ENCODE results near the gene ZNF488.
"Not testable (repeated sequence)": the region's sequence is repeated elsewhere in the genome, so short reads cannot be mapped to it uniquely, and the experiment has no call there.

ZNF488 gene

GRCh38 chr10:47384148-47384921 lies at the start of gene ZNF488:
Gene ZNF488, minus strand, starts transcription at chr10:47384293. Its CDS starts 15,464 bp downstream, at chr10:47368829.
- DNase-seq (ENCODE audit: low read depth) = peak; percentile 46

- no peak for DNase-seq (ENCODE audit: low read depth)
Observed at GRCh38 chr10:47425813-47426419, 41.8 kb upstream of the ZNF488 start.

- no peak for DNase-seq (ENCODE audit: low read depth)
Observed at GRCh38 chr10:47424231-47424630, 40.1 kb upstream of the ZNF488 start.

- no peak for DNase-seq (ENCODE audit: low read depth)
Observed at GRCh38 chr10:47423476-47423875, 39.4 kb upstream of the ZNF488 start.

- no peak for DNase-seq (ENCODE audit: low read depth)
Observed at GRCh38 chr10:47421057-47421952, 37.2 kb upstream of the ZNF488 start.

- no peak for DNase-seq (ENCODE audit: low read depth)
Observed at GRCh38 chr10:47420305-47421056, 36.4 kb upstream of the ZNF488 start.

- no peak for DNase-seq (ENCODE audit: low read depth)
Observed at GRCh38 chr10:47419421-47419820, 35.3 kb upstream of the ZNF488 start.

GRCh38 chr10:47418966-47419365 lies 34.9 kb upstream of the ZNF488 start:
- no peak for DNase-seq (ENCODE audit: low read depth)

GRCh38 chr10:47418321-47418720 lies 34.2 kb upstream of the ZNF488 start:
- no peak for DNase-seq (ENCODE audit: low read depth)

GRCh38 chr10:47416305-47417218 lies 32.5 kb upstream of the ZNF488 start:
- DNase-seq (ENCODE audit: low read depth) = not testable (repeated sequence)

- DNase-seq (ENCODE audit: low read depth) = no peak
Observed at GRCh38 chr10:47415520-47416304, 31.6 kb upstream of the ZNF488 start.

- DNase-seq (ENCODE audit: low read depth) = no peak
Observed at GRCh38 chr10:47414752-47415519, 30.8 kb upstream of the ZNF488 start.

- DNase-seq (ENCODE audit: low read depth) = no peak
Observed at GRCh38 chr10:47414227-47414592, 30.1 kb upstream of the ZNF488 start.

GRCh38 chr10:47413531-47414226 lies 29.6 kb upstream of the ZNF488 start:
- DNase-seq (ENCODE audit: low read depth) = no peak

GRCh38 chr10:47412869-47413268 lies 28.8 kb upstream of the ZNF488 start:
- DNase-seq (ENCODE audit: low read depth) = no peak

- no peak for DNase-seq (ENCODE audit: low read depth)
Observed at GRCh38 chr10:47412177-47412730, 28.2 kb upstream of the ZNF488 start.

GRCh38 chr10:47410862-47411261 lies 26.8 kb upstream of the ZNF488 start:
- no peak for DNase-seq (ENCODE audit: low read depth)

GRCh38 chr10:47410271-47410670 lies 26.2 kb upstream of the ZNF488 start:
- DNase-seq (ENCODE audit: low read depth) = no peak
